T-helper 1 cell treated with Interleukin-12 subunit alpha and Interleukin-12 subunit beta and Interleukin-4 antibody, amounts not matched to agents 30 ng/mL and 1 ng/mL, for 36 hours (primary cell): ENCODE results near the gene SEMA7A. TPM values are rescaled to one million over a fixed set of nuclear protein-coding genes. Genes with fewer than 3 reads are reported as not detected.

Experiments used
- intact Hi-C: fragments of 100-400 bp; cut with micrococcal nuclease; formaldehyde crosslinking; loops from one replicate; pipeline ENCODE4 v1.15.1; 2024
- total RNA-seq: library from RNA; stranded (reverse); gene quantifications from 2 replicates; pipeline ENCODE4 v1.2.3, GENCODE V29; 2022

Gene SEMA7A
- total RNA-seq, 1 donor from 2014 or later: 30.5 TPM

- intact Hi-C loops: no loop called here
Observed at GRCh38 chr15:74453925-74454763, 20.4 kb upstream of the SEMA7A start.

DNA sequence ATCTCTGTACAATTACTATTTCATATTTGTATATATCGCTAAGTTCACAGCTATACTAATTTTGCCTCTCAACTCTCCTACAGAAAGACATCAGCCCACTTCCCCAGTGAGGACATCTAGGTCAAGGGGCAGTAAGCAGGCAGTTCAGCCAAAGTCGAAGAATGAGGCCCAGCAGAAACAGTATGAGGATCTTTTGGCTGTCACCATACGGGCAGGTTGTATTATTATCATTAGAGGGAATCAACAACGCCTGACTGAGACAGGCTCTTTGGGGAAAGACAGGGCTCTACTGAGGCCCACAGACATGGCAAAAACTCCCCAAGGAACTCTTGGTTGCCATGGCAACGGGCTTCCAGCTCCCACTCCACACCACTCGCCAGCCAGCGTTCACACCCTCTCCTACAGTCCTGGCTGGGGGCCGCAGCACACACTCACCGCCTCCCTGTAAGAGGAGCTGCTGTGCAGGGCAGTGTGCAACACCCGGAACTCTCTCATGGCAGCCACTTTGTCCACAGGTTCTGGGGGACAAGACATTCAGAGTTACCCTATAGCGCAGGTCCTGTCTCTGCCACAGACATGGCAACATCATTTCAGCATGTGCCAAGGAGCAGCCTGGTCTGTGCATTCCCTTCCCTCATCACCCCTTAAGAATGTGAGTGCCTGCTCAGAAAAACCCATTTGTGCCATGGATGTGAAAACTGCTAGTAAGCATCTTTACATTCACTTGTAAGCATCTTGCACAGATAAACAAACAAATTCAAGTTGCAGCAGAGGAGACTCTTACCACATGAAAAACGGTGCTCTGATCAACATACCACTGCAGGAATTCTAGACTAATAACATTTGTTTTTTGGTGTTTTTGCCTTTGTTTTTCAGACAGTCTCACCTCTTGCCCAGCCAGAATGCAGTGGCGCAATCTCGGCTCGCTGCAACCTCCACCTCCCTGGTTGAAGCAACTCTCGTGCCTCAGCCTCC lies 18.4 kb upstream of the SEMA7A start:
- intact Hi-C loops: no loop called here

DNA sequence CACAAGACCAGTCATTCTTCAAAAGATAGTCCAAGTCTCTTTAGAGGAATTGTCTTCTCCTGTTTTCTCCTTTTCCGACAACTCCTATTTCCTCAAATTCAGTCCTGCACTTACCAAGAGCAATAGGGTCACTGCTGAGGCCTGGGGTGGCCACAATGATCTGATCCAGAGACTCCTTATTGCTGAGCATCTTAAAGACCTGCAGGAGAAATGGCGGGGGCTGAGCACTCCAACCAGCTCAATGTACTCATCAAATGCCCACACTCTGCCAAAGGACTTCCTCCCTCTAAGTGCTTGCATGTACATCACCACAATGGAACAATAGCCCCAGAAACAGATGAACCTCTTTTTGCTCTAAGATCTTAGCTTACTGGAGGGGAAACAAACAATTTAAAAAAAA lies 17.6 kb upstream of the SEMA7A start:
- intact Hi-C loops: no loop called here

DNA sequence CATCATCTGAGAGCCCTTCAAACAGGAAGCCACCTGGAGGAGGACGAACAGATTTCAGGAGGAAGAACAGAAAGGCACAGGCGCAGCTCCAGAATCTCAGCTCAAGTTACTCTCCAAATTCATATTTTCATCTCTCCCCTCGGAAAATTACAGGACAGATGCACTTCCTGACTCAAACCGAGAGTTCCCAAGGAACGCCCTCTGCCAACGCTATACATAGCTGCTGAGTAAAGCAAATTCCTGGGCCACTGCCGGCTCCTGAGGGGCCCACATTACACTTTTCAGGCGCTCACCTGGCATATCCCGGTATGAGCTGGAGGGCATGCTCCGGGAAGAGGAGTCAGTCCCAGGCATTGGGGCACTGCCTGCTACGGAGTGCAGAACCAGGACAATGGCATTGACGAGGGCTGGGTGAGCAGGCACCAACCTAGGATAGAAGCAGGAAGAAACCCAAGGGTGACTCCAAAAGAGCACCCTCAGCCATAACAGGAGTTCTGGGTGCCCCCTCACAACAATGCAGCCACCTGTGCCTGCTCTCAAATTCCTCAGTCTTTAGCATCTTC lies 16.0 kb upstream of the SEMA7A start:
- intact Hi-C loops: no loop called here

GRCh38 chr15:74449095-74449494 lies 15.3 kb upstream of the SEMA7A start:
- intact Hi-C loops: no loop called here

- intact Hi-C loops: no loop called here
Observed at GRCh38 chr15:74445816-74446763, 12.3 kb upstream of the SEMA7A start.

DNA sequence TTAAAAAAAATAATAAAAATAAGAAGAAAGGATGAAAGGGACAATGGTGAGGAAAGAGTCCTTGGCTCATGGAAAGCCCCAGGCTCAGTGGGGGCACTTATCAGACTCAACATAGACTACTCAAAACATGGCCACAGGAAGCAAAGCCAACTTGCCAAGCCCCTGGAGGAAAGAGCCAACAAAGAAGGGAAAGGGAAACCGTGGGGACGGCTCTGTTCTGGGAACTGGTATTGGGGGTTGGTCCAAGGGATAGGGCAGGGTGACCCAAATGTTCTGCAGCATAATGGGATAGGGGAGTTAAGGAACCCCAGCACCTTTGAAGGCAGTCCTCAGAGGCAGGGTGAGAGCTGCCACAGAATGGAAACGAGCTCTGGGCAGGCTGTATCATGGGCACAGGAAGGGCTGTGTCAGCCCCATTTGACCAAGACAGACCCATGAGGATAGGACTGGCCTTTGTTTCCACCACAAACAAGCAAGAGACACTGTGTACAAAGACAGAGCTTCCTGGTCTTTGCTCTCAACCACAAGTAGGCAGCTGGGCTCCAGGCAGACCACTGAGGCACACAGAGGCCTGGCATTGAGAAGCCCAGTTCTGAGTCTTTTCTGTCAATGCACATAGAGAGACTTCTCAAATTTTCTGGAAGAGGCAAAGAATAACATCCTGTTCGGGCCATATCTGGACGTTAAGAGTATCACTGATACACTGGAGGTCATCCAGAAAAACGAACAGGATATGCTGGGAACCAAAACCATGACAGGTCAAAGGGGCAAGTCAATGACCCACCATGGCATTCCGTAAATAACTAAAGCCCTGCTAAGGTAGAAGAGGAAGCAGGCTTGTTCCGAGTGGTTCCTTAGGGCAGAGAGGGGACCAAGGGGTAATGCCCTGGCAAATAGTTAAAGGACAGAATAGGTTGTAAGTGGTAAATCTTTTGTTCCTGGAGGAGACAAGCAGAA lies 10.6 kb upstream of the SEMA7A start:
- intact Hi-C loops: no loop called here

GRCh38 chr15:74443100-74443909 lies 9.5 kb upstream of the SEMA7A start:
- intact Hi-C loops: no loop called here

DNA sequence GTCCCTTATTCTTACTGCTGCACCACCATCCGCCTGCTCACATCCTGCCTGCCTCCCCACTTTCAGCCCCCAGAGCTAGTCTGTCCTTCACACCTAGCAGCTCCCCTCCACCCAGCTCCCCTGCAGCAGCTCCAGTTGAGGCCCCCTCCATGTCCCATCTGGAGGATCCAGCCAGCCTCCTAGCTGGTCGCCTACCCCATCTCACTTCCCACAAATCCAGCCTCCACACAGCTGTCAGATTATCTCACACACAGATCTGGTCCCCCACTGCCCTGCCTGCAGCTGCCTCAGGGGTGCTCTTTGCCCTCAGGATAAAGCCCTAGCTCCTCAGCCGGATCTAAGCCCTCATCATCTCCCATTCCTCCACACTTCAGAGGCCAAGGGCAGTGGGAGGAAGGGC lies 8.8 kb upstream of the SEMA7A start:
- intact Hi-C loops: no loop called here

GRCh38 chr15:74442063-74442462 lies 8.3 kb upstream of the SEMA7A start:
- intact Hi-C loops: no loop called here

DNA sequence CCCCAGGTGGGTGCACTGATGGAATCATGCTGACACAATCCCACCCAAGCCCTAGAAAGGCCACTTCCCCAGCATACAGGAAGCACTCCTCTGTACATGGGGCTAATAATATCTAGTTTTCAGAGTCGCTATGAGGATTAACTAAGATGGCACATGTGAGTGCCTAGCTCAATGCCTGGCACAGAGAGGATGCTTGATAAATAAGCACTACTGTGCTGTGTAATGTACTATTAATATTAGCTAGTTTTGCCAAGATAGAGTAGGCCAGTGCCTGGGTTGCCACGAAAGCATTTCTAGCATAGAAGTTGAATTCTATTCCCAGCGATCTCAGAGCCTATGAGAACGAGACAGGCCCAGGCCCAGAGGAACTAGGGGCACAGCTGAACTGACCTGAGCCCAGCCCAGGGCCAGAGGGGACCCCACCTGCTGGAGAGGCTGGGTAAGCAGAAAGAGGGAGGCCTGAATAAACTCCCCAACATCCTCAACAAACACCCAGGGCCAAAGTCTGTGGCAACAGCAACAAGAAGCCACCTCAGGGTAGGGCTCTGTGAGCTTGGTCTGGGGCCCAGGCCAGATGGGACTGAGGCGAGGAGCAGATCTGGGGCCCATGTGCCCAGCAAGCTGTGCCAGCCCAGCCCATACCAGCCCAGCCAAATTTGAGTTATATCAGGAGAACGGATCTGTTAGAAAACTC lies 7.6 kb upstream of the SEMA7A start:
- intact Hi-C loops: no loop called here

- intact Hi-C loops: loop anchor here (1.0 to 10.0 kb wide), 6 partner anchors 22 to 346 kb away; partner anchors contain the start of genes CLK3, CSK and UBL7
Observed at GRCh38 chr15:74438721-74439316, 5.1 kb upstream of the SEMA7A start.

DNA sequence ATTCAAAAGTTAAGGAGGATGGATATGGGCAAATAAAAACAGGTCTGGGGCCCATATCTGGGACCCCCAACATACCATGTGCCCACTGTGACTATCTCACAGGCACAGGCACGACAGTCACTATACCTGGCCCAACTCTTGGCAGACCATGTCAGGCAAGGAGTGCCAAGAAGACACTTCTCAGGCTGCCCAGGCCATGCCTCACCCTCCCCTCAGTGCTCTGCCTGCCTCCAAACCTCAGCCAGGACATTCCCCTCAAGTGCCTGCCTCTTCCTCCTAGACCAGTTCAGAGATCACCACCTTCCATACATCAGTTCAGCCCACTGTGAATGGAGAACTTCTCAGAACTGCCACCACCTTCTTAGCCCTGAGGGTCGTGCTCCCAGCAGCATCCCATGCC lies 4.4 kb upstream of the SEMA7A start:
- intact Hi-C loops: loop anchor here (1.0 to 10.0 kb wide), 6 partner anchors 23 to 347 kb away; partner anchors contain the start of genes CLK3, CSK and UBL7

DNA sequence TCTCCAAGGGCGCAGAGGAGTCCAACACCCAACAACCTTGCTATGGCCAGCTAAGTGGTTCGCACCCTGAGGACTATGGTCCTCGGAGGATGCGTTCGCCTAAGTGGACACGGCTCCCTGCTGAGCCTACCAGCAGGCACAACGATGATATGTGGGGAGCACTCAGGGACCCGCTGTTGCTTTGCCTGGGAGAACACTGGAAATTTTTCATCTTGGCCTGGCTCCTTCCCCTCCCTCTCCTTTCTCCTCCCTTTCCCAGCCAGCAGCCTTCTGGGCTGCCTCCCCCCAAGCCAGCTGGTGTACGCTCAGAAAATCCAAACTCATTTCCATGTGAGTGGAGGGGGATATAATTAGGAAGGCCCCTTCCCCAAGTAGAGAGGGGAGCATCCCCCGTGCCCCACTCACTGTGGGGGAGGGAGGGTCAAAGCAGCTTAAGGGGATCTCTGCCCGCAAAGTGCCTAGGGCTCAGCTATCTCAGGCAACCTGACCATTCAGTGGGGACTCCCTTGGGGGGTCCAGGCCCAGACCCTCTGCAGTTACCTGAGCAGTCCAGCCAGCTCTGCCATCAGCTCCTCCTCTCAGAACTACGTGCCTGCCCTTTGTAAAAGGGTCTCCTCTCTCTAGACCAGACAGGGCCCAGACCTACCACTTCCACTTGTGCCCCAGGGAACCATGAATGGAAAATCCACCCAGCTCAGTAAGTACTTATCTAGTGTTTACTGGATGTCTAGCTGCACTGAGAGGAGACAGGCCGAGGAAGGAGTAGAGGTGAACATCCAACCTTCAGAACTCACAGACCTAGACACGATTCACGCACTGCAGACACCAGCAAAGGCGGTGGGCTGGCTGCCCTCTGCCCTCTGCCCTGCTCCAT lies 742 bp upstream of the SEMA7A start:
- intact Hi-C loops: loop anchor here (1.0 to 10.0 kb wide), 2 partner anchors 27 to 350 kb away; partner anchors contain the start of genes CSK and UBL7

GRCh38 chr15:74432968-74433591 lies 678 bp downstream of the SEMA7A start:
- intact Hi-C loops: loop anchor here (1.0 to 10.0 kb wide), 3 partner anchors 30 to 352 kb away; partner anchors contain the start of gene CSK
